Activated naive CD4-positive, alpha-beta T cell treated with anti-CD3 and anti-CD28 coated beads, Interleukin-2, amount 50 U/mL, for 24 hours (primary cell): ENCODE results near the gene LRRC4C.
"Not testable (repeated sequence)": the region's sequence is repeated elsewhere in the genome, so short reads cannot be mapped to it uniquely, and the experiment has no call there.

Experiments used
- H3K27ac Mint-ChIP-seq: one replicate; pipeline ENCODE4 v1.8.0; 2021; ENCODE audit warnings: mild to moderate bottlenecking, mixed read lengths
- H3K27me3 Mint-ChIP-seq: one replicate; pipeline ENCODE4 v1.8.0; 2021; ENCODE audit warnings: mixed read lengths
- H3K36me3 Mint-ChIP-seq: one replicate; pipeline ENCODE4 v1.8.0; 2021; ENCODE audit warnings: mixed read lengths
- H3K4me1 Mint-ChIP-seq: one replicate; pipeline ENCODE4 v1.8.0; 2021; ENCODE audit warnings: mixed read lengths
- H3K4me3 Mint-ChIP-seq: one replicate; pipeline ENCODE4 v1.8.0; 2021; ENCODE audit warnings: mild to moderate bottlenecking, mixed read lengths
- H3K9me3 Mint-ChIP-seq: one replicate; pipeline ENCODE4 v1.8.0; 2021; ENCODE audit warnings: mixed read lengths

Gene LRRC4C

DNA sequence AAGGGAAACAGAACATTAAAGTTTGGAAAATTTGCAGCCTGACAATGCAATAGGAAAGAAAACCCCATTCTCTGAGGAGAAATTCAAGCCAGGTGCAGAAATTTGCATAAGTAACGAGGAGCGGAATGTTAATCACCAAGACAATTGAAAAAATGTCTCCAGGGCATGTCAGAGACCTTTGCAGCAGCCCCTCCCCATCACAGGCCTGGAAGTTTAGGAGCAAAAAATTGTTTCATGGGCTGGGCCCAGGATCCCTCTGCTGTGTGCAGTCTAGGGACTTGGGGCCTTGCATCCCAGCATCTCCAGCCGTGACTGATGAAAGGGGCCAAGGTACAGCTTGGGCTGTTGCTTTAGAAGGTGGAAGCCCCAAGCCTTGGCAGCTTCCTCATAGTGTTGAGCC, 780.2 kb downstream of the LRRC4C start:
- no peak overlapping the region for H3K4me3 Mint-ChIP-seq
- H3K27me3 Mint-ChIP-seq: no peaks in the 10 kb centered on the region
- no peaks in the 10 kb centered on the region for H3K4me1 Mint-ChIP-seq
- H3K9me3 Mint-ChIP-seq: no peaks in the 10 kb centered on the region
- no peaks in the 10 kb centered on the region for H3K36me3 Mint-ChIP-seq
- no peak overlapping the region for H3K27ac Mint-ChIP-seq

DNA sequence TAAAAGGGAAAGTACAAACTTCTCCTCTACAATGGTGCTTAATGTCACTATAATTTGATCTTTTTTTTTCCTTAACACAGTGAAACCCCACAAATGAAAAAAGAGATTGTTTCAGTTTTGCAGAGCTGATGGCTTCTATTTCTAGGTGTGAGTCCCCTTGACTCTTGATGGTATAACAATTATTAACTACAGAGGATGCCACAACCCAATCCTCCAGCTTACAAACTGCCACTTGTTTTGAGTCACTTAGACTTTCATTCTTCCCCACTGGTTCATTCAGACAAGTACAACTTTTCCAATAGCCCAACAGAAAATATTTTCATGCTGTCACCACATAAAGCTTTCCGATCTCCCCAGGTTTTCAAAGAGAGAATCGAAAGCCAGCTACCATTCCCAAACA, 812.2 kb downstream of the LRRC4C start:
- peaks cover 30% of the 10 kb centered on the region for H3K9me3 Mint-ChIP-seq
- H3K27ac Mint-ChIP-seq: no peak overlapping the region
- no peaks in the 10 kb centered on the region for H3K36me3 Mint-ChIP-seq
- no peaks in the 10 kb centered on the region for H3K27me3 Mint-ChIP-seq
- no peak overlapping the region for H3K4me3 Mint-ChIP-seq
- no peaks in the 10 kb centered on the region for H3K4me1 Mint-ChIP-seq

DNA sequence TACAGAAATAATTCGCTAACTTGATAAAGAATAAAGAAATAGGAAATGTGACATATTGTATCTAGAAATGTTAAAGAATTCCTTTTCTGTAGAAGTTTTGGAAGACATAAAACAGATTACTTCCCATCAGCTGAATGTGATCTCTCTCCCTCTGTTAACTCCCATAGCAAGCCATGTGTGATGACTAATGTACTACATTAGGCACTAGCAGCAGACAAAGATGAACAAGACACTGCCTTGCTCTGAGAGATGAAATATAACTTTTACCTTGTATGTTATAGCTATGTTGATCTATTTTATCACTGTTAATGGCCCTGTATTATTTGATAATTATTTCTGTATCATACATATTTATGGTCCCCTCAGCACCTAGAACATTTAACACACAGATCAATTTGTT, 817.2 kb downstream of the LRRC4C start:
- H3K4me3 Mint-ChIP-seq: no peak overlapping the region

DNA sequence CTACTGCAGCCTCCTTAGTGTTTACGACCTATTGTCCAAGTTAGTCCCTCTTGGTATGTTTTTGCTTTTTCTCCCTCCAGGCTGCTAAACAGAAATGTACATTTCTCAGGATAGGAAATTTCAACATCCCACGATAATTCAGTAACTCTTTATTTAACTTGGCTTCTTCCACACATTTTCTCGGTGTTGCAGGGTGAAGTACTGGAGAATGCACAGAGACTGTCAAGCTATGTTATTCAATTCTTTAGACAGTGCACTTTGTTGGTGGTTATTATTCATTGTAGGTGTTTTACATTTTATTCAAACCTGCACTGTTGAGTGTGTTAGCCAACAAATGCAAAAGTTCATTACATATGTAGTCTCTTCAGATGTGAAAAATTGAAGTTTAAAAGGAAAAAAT, 839.8 kb downstream of the LRRC4C start:
- no peak overlapping the region for H3K4me3 Mint-ChIP-seq
- H3K36me3 Mint-ChIP-seq: no peaks in the 10 kb centered on the region
- no peaks in the 10 kb centered on the region for H3K27me3 Mint-ChIP-seq
- no peaks in the 10 kb centered on the region for H3K4me1 Mint-ChIP-seq
- peaks cover 8% of the 10 kb centered on the region for H3K9me3 Mint-ChIP-seq
- no peak overlapping the region for H3K27ac Mint-ChIP-seq

More for the DNA sequence above, 817.2 kb downstream of the LRRC4C start:
- Mint-ChIP-seq H3K36me3 (no peaks in the 10 kb centered on the region), H3K27ac (no peak overlapping the region), H3K9me3 (peaks cover 16% of the 10 kb centered on the region), H3K27me3 (no peaks in the 10 kb centered on the region), H3K4me1 (no peaks in the 10 kb centered on the region)

DNA sequence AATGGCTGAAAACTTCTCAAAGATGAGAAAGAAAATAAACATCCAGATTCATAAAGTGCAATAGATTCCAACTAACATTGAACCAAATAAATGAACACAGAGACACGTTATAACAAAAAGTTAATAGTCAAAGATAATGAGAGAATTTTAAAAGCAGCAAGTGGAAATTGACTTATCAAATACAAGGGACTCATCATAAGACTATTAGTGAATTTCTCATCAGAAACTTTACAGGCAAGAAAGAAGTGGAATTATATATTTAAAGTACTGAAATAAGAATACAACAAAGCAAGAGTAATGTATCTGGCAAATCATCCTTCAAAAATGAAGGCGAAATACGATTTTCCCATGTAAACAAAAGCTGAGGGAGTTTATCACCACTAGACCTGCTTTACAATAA, 852.7 kb downstream of the LRRC4C start:
- no peak overlapping the region for H3K27ac Mint-ChIP-seq
- H3K4me3 Mint-ChIP-seq: no peak overlapping the region
- no peaks in the 10 kb centered on the region for H3K27me3 Mint-ChIP-seq
- H3K36me3 Mint-ChIP-seq: no peaks in the 10 kb centered on the region
- no peaks in the 10 kb centered on the region for H3K4me1 Mint-ChIP-seq
- H3K9me3 Mint-ChIP-seq: peaks cover 52% of the 10 kb centered on the region

DNA sequence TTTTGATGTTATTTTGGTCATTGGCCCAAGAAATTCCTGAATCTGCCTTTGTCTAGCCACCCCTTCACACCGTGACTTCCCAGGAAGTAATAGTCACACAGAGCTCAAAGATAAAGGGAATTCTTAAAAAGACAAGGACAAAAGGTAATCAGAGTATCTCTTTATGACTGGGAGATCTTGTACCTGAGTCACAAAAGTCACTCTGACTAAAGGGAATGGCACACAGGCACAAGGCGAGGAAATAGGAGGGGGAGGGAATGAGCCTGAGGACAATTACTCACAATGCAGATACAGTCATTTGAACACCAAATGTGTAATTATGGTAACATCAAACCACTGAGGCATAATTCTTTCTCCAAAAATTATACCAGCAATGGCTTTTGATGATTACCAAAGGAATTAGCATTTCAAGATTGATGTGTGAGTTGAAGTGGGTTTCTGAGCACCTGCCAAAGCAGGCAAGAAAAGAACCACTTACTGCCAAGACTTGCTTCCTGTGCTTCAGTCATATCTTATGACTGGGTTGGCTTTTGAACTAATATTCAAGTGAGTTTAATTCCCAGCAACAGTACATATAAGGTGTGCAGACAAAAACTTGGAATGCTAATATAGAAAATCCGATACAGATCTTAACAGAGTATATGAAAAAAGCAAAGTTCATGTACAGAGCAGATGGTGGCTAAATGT, 856.4 kb downstream of the LRRC4C start:
- Mint-ChIP-seq H3K4me3 (no peak overlapping the region), H3K4me1 (no peaks in the 10 kb centered on the region), H3K9me3 (peaks cover 28% of the 10 kb centered on the region), H3K27ac (no peak overlapping the region), H3K27me3 (no peaks in the 10 kb centered on the region), H3K36me3 (no peaks in the 10 kb centered on the region)

DNA sequence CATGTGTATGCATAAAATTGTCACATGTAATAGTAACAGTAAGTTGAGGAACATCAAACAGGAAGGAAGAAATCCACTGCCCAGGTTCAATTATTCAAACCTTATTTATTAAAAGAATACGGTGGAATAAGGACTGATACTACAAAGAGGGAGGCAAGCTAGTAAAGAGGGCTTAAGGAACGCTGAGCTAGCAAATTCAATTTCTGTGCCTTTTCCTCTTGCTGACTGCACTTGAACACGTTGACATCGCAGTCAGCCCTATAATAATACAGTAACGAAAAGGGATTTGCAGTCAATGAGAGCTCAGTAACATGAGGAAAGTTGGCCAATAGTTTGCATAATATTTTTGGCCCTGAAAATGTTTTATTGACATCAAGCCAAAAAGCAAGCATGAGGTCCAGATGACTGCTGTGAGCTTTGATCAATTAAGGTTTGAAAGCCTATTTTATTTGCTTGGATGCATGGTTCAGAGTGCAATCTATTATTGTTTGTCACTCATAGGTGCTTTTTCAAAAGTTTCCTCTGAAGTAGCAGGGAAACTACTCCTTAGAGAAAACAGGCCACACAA, 861.8 kb downstream of the LRRC4C start:
- no peak overlapping the region for H3K4me3 Mint-ChIP-seq
- no peaks in the 10 kb centered on the region for H3K36me3 Mint-ChIP-seq
- H3K4me1 Mint-ChIP-seq: no peaks in the 10 kb centered on the region
- H3K9me3 Mint-ChIP-seq: peaks cover 11% of the 10 kb centered on the region
- H3K27me3 Mint-ChIP-seq: no peaks in the 10 kb centered on the region
- no peak overlapping the region for H3K27ac Mint-ChIP-seq

DNA sequence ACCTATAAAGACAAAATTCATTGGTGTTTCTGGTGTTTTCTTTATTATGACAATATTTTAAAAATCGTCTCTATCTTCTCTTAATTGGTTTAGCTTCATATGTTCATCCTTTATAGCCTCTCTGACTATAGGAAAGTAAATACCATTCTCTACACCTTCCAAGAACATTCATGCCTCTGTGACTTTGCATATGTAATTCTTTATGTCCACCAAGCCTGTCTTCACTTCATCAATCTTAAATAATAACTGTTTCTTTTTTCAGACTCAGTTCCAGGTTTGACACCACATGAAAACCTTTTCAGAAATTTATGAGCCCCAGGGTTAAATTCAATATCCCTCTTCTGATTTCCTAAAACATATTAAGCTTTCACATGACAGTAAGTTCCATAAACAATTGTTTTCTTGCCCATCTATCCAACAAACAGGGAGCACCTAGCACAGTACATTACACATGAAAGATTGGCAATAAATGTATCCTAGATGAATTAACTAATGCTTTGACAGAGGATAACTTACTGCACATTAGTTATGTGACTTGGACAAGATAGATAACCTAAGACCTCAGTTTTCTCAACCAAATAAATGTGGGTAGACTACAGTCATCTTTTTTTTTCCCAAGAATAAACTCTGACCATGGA, 886.1 kb downstream of the LRRC4C start:
- H3K36me3 Mint-ChIP-seq: no peaks in the 10 kb centered on the region
- no peaks in the 10 kb centered on the region for H3K4me1 Mint-ChIP-seq

DNA sequence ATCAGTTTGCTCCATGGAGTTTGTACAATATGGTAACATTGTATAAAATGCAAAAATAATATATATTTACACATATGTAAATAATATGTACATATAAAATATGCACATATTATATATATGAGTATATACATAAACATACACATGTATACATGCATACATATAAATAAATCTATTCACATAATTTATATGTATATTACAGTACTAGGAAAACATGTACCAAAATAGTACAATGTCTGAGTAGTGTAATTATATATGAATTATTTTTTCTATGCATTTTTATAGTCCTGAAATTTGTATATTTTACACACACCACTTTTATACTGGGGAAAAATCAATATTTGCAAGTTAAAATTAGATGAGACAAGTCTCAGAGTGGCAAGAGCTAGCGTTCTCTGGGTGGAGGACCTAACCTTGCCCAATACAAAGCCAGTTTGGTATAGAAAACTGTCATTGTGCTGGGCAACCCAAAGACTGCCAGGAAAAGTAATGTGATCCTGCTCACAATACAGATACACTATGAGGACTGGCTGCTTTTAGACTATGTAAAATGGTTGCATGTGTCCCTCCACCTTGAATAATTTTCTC, 889.4 kb downstream of the LRRC4C start:
- no peaks in the 10 kb centered on the region for H3K4me1 Mint-ChIP-seq
- no peaks in the 10 kb centered on the region for H3K36me3 Mint-ChIP-seq
- H3K9me3 Mint-ChIP-seq: peaks cover 5% of the 10 kb centered on the region
- H3K4me3 Mint-ChIP-seq: no peak overlapping the region
- H3K27ac Mint-ChIP-seq: no peak overlapping the region
- no peaks in the 10 kb centered on the region for H3K27me3 Mint-ChIP-seq

More for the DNA sequence above, 886.1 kb downstream of the LRRC4C start:
- Mint-ChIP-seq H3K9me3 (peaks cover 8% of the 10 kb centered on the region), H3K4me3 (no peak overlapping the region), H3K27ac (no peak overlapping the region), H3K27me3 (no peaks in the 10 kb centered on the region)

DNA sequence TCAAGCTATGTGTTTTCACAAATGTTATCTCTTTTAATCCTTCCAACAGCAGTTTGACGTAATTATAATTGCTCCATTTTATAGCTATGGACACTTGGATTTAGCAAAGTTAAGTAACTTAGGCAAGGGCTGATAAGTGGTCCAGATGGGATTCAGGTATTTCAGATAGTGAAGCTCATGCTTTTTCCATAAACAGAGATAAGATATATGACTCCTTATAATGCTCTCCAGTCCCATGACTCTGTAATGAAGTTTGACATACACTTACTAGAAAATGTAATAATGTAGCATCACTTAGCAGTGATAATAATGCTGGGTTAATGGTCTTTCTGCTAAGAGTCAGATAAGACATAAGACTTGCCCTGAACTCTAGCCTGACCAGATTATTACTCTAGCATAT, 892.1 kb downstream of the LRRC4C start:
- peaks cover 7% of the 10 kb centered on the region for H3K9me3 Mint-ChIP-seq
- no peak overlapping the region for H3K4me3 Mint-ChIP-seq
- no peaks in the 10 kb centered on the region for H3K27me3 Mint-ChIP-seq
- no peak overlapping the region for H3K27ac Mint-ChIP-seq
- H3K4me1 Mint-ChIP-seq: no peaks in the 10 kb centered on the region
- H3K36me3 Mint-ChIP-seq: no peaks in the 10 kb centered on the region

DNA sequence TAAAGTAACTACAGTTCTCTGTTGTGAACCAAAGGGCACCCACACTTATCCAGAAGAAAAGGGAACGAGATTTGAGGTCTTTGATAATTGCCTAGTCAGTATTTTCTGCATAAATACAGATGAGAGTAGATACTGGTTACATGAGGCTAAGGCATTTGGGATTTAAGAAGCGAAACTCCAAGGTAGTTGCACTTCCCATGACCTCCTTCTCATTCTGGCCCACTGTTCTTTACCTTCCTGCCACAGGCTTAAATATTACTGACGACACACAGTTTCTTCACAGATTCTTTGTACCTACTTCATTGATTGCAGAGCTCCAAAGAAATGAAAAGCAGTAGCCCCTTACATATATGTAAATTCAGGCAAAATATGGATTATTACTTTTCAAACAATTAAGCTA, 915.3 kb downstream of the LRRC4C start:
- Mint-ChIP-seq H3K36me3 (no peaks in the 10 kb centered on the region), H3K4me1 (no peaks in the 10 kb centered on the region), H3K27me3 (no peaks in the 10 kb centered on the region), H3K27ac (no peak overlapping the region), H3K4me3 (no peak overlapping the region), H3K9me3 (peaks cover 21% of the 10 kb centered on the region)

DNA sequence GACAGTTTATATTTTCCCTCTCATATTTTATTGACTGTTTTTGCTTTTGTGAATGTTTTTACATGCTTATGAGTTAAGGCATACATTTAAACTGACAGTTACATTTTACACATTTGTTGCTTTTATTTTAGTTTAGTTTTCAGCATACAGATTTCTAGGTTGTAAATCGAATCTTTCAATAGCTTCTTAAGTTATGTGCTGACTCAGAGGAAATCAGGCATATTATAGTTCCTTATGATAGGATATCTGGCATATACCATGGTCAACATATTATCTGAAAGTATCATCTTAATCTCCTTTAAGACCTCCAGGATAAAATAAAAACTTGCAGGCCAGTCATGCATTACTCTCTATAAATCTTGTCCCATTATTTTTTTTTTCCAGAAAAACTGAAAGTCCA, 916.6 kb downstream of the LRRC4C start:
- Mint-ChIP-seq H3K27ac (no peak overlapping the region), H3K36me3 (no peaks in the 10 kb centered on the region), H3K9me3 (peaks cover 16% of the 10 kb centered on the region), H3K27me3 (no peaks in the 10 kb centered on the region), H3K4me1 (no peaks in the 10 kb centered on the region), H3K4me3 (no peak overlapping the region)

DNA sequence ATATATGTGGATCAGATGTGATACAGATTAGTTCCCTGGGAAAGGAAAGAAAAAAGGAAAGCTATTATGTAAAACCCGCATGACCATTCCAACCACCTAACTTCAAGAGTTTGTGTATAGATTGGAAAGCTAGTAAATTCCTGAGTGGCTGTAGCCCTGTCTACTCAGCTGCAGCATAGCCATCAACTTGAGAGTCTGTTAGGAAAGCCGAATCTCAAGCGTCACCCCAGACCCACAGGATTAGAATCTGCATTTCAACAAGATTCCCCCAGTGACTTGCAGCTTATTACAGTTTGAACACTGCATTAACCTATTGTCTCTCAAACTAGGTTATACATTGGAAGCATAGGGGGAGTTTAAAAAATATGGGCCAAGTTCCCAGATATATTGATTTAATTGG, 921.7 kb downstream of the LRRC4C start:
- no peaks in the 10 kb centered on the region for H3K36me3 Mint-ChIP-seq
- peaks cover 9% of the 10 kb centered on the region for H3K9me3 Mint-ChIP-seq
- H3K4me3 Mint-ChIP-seq: no peak overlapping the region
- no peaks in the 10 kb centered on the region for H3K27me3 Mint-ChIP-seq
- no peak overlapping the region for H3K27ac Mint-ChIP-seq
- H3K4me1 Mint-ChIP-seq: no peaks in the 10 kb centered on the region

DNA sequence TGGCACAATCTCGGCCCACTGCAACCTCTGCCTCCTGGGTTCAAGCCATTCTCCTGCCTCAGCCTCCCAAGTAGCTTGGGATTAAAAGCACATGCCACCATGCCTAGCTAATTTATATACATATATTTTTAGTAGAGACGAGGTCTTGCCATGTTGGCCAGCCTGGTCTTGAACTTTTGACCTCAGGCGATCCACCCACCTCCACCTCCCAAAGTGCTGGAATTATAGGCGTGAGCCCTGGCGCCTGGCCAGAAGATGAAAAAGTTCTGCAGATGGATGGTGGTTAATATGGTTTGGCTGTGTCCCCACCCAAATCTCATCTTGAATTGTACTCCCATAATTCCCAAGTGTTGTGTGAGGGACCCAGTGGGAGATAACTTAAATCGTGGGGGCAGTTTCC, 937.4 kb downstream of the LRRC4C start:
- H3K27ac Mint-ChIP-seq, H3K9me3 Mint-ChIP-seq, H3K36me3 Mint-ChIP-seq, H3K4me3 Mint-ChIP-seq, H3K27me3 Mint-ChIP-seq, H3K4me1 Mint-ChIP-seq: not testable (repeated sequence)

DNA sequence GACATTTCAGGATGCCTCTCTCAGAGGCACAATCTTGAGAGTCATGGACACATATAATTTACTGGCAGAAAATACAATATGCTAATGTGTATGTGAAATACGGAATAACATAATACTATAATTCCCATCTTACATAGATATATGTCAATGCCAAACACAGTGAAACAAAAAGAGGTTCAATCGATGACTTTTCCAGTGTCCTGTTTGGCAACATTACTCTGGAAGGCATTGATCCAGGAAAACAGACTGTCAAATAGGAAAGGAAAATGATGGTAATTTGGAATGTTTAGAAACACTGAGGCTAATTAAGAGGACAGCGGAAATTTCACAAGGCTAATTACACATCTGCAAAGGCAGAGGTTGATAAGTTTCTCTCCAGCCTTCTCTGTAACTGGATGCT, 942.3 kb downstream of the LRRC4C start:
- Mint-ChIP-seq H3K27me3 (no peaks in the 10 kb centered on the region), H3K4me1 (no peaks in the 10 kb centered on the region), H3K27ac (no peak overlapping the region), H3K9me3 (peaks cover 8% of the 10 kb centered on the region), H3K4me3 (no peak overlapping the region), H3K36me3 (no peaks in the 10 kb centered on the region)

DNA sequence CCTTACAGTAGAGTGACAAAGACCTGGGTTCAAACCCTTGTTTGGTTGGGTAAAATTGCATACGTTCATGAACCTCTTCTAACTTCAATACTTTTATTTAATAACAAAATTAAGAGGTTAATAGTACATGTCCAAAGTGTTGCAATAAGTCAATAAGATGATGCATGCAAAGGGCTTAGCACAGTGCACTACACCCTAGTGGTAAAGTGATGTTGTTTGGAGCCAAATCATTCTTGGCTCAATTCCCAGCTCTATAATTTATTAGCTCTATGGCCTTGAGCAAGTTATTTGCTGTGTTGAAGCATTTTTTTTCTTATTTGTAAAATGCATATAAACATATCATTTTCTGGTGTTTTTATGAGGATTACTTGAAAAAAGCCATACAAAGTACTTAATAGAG, 945.3 kb downstream of the LRRC4C start:
- Mint-ChIP-seq H3K4me1 (no peaks in the 10 kb centered on the region), H3K4me3 (no peak overlapping the region), H3K9me3 (peaks cover 12% of the 10 kb centered on the region), H3K27ac (no peak overlapping the region), H3K36me3 (no peaks in the 10 kb centered on the region), H3K27me3 (no peaks in the 10 kb centered on the region)
